Measurements from ENCODE around the gene GLDC. TPM values are rescaled to one million over a fixed set of nuclear protein-coding genes. Genes with fewer than 3 reads are reported as not detected.

Gene GLDC
- total and polyA plus RNA-seq, 9 donors, result 0.07 to 4.3 (median 0.72) TPM; not detected in 2

DNA sequence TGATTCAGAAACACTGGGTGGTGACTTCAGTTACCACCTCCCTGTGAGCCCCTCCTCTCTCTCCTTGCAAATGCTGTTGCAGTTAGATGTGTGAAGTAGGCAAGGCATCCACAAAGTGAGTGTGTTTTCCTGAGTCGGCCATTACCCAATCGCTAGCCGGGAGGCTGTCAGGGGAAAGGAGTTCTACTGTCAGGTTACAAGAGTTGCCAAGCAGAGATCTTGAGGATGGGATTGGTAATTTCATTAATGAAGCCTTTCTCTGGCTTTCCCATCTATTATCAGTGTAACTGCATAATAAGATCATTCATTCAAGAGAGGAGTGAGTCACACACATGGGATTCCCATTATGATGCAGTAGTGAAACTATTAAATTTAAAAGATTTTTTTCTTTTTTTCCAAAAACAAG lies 106.9 kb downstream of the GLDC start:
- Histone ChIP-seq H3K9me3 (no peaks in the 10 kb centered on the region), H3K27me3 (no peaks in the 10 kb centered on the region), H3K36me3 (no peaks in the 10 kb centered on the region), H3K27ac (no peak overlapping the region), H3K4me3 (no peak overlapping the region), H3K4me1 (ENCODE audit: insufficient read depth) (no peaks in the 10 kb centered on the region)
- no peak for DNase-seq
- TF ChIP-seq, protein P1, sequence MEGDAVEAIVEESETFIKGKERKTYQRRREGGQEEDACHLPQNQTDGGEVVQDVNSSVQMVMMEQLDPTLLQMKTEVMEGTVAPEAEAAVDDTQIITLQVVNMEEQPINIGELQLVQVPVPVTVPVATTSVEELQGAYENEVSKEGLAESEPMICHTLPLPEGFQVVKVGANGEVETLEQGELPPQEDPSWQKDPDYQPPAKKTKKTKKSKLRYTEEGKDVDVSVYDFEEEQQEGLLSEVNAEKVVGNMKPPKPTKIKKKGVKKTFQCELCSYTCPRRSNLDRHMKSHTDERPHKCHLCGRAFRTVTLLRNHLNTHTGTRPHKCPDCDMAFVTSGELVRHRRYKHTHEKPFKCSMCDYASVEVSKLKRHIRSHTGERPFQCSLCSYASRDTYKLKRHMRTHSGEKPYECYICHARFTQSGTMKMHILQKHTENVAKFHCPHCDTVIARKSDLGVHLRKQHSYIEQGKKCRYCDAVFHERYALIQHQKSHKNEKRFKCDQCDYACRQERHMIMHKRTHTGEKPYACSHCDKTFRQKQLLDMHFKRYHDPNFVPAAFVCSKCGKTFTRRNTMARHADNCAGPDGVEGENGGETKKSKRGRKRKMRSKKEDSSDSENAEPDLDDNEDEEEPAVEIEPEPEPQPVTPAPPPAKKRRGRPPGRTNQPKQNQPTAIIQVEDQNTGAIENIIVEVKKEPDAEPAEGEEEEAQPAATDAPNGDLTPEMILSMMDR (IDR thresholded peaks at IDR 0.05), result no peak
- no peak for TF ChIP-seq EP300 (IDR thresholded peaks at IDR 0.05)
- TF ChIP-seq POLR2A (IDR thresholded peaks at IDR 0.05), result no peak
- intact Hi-C loops (cut with DNase I), result no loop called here
- 39 to 48% (median 43%) methylated on average over 3 of the region's 3 CpGs for WGBS, 3 donors

DNA sequence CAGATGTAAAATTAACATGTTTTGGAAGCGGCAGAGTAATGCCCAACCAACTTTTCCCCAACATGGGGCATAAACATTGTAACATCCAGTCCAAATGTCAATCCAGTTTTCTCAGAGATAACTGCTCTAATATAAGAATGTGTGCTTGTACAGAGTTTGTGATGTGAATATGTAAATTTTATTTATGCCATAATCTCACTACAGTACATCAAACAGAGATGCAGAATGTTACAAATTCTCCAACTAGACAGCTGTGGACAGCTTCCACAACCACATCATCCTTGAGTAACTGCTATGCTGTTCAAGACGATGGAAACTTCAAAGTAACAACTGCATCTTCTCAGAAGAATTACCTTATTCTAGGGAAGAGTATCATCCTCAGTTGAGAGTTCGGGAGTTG lies 109.9 kb downstream of the GLDC start:
- TF ChIP-seq POLR2A (IDR thresholded peaks at IDR 0.05) (no peak), EP300 (IDR thresholded peaks at IDR 0.05) (no peak)
- TF ChIP-seq, protein P1 (IDR thresholded peaks at IDR 0.05), result no peak
- Histone ChIP-seq H3K4me3 (no peak overlapping the region), H3K27ac (no peak overlapping the region), H3K36me3 (no peaks in the 10 kb centered on the region), H3K27me3 (no peaks in the 10 kb centered on the region), H3K4me1 (ENCODE audit: insufficient read depth) (no peaks in the 10 kb centered on the region), H3K9me3 (no peaks in the 10 kb centered on the region)
- intact Hi-C loops (cut with DNase I), result no loop called here
- 72 to 93% (median 79%) methylated on average over 3 of the region's 3 CpGs for WGBS, 3 donors
- DNase-seq, result no peak

DNA sequence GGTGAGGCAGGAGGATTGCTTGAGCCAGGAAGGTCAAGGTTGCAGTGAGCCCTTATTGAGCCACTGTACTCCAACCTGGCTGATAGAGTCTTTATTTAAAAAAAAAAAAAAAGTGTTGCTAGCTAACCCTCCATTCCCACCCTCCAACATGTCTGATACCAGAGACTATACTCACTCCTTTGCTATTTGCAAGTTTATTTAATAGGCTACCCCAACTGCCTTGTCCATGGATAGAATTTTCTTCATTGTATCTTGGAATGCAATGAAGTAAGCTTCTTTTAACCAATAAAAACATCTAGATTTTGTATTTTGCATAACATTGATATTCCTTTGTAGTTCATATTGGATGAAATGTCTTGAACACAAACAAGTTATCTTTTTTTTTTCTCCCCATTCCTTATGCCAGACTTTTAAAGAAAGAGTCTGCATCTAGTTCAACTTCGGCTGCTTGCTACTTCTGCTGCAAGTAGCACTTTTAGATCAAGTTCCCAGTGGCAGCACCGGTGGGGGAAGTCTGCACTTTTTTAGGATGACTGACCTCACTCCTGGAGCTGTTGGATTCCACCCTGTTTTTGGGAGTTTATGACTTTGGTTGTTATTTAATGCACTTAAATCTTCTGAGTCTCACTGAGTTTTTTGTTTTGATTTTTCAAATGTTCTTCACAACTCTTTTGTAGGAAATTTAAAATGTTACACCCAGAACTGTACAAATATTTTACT lies 120.0 kb downstream of the GLDC start:
- no peaks in the 10 kb centered on the region for H3K9me3 ChIP-seq
- WGBS, 3 donors, result 9 to 18% (median 10%) methylated on average over 2 of the region's 2 CpGs
- DNase-seq, result no peak
- no peak overlapping the region for H3K27ac ChIP-seq
- no peaks in the 10 kb centered on the region for H3K36me3 ChIP-seq
- intact Hi-C loops (cut with DNase I), result no loop called here
- TF ChIP-seq EP300 (IDR thresholded peaks at IDR 0.05), result no peak
- TF ChIP-seq POLR2A (IDR thresholded peaks at IDR 0.05), result no peak
- TF ChIP-seq, protein P1 (IDR thresholded peaks at IDR 0.05), result no peak
- no peak overlapping the region for H3K4me3 ChIP-seq
- H3K4me1 ChIP-seq (ENCODE audit: insufficient read depth), result peaks cover 3% of the 10 kb centered on the region
- H3K27me3 ChIP-seq, result no peaks in the 10 kb centered on the region

DNA sequence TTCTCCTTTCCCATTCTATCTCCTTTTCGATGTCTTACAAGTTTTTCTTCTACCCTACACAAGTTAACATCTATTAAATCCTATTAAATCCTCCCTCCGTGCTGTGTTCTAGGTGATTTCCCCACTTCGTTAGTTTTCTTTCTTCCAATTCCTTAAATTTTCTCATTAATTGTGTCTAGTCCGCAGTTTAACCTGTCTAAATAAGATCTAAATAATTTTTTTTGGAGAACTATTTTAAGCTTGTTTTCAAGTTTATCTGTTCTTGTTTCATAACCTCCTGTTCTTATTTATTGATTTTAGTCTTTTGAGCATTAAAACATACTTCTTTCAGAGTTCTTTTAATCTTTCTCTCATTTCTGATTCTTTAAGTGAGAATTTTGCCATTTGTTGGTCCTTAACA lies 123.3 kb downstream of the GLDC start:
- no peak overlapping the region for H3K4me3 ChIP-seq
- no peaks in the 10 kb centered on the region for H3K9me3 ChIP-seq
- intact Hi-C loops (cut with DNase I), result no loop called here
- DNase-seq, result no peak
- TF ChIP-seq, protein P1 (IDR thresholded peaks at IDR 0.05), result no peak
- no peak for TF ChIP-seq EP300 (IDR thresholded peaks at IDR 0.05)
- TF ChIP-seq POLR2A (IDR thresholded peaks at IDR 0.05), result no peak
- H3K27me3 ChIP-seq, result no peaks in the 10 kb centered on the region
- no peaks in the 10 kb centered on the region for H3K36me3 ChIP-seq
- no peaks in the 10 kb centered on the region for H3K4me1 ChIP-seq (ENCODE audit: insufficient read depth)
- WGBS, 3 donors, result 95 to 97% (median 96%) methylated on average over 4 of the region's 4 CpGs
- H3K27ac ChIP-seq, result no peak overlapping the region

All from ovary (tissue), 9 donors.